GM21825 (cell line): ENCODE measurements around the gene FAM163A.
"Not testable (repeated sequence)": the region's sequence is repeated elsewhere in the genome, so short reads cannot be mapped to it uniquely, and the experiment has no call there.

Experiments used
- ATAC-seq: cut with Tn5 transposase; IDR thresholded peaks from one replicate; pipeline ENCODE4 v1.9.1; 2021; ENCODE audit warnings: mild to moderate bottlenecking, moderate library complexity; ENCODE audit not compliant: unreplicated experiment

The FAM163A gene

GRCh38 chr1:179786815-179787685 lies 44.0 kb downstream of the FAM163A start:
- ATAC-seq: no peak

- no peak for ATAC-seq
These were observed 45.2 kb downstream of the FAM163A start for GRCh38 chr1:179788259-179788658.

- ATAC-seq: no peak
These were observed 50.2 kb downstream of the FAM163A start for GRCh38 chr1:179793281-179793680.

- ATAC-seq: no peak
These were observed 51.1 kb downstream of the FAM163A start for GRCh38 chr1:179794146-179794545.

- no peak for ATAC-seq
These were observed 51.6 kb downstream of the FAM163A start for GRCh38 chr1:179794669-179795068.

- no peak for ATAC-seq
These were observed 55.2 kb downstream of the FAM163A start for GRCh38 chr1:179798213-179798863.

- ATAC-seq: no peak
These were observed 55.9 kb downstream of the FAM163A start for GRCh38 chr1:179798864-179799516.

GRCh38 chr1:179800481-179800880 lies 57.4 kb downstream of the FAM163A start:
- no peak for ATAC-seq

GRCh38 chr1:179803104-179803503 lies 60.0 kb downstream of the FAM163A start:
- no peak for ATAC-seq

GRCh38 chr1:179803918-179804317 lies 60.8 kb downstream of the FAM163A start:
- ATAC-seq: no peak

- ATAC-seq: not testable (repeated sequence)
These were observed 61.3 kb downstream of the FAM163A start for GRCh38 chr1:179804417-179804816.

GRCh38 chr1:179805291-179806195 lies 62.5 kb downstream of the FAM163A start:
- ATAC-seq: no peak

GRCh38 chr1:179806333-179806732 lies 63.2 kb downstream of the FAM163A start:
- ATAC-seq: no peak

GRCh38 chr1:179807291-179807690 lies 64.2 kb downstream of the FAM163A start:
- ATAC-seq: no peak

GRCh38 chr1:179807691-179808485 lies 64.8 kb downstream of the FAM163A start:
- ATAC-seq: no peak

GRCh38 chr1:179808503-179808902 lies 65.4 kb downstream of the FAM163A start:
- no peak for ATAC-seq

GRCh38 chr1:179809506-179810366 lies 66.6 kb downstream of the FAM163A start:
- ATAC-seq: peak; percentile 57

GRCh38 chr1:179810367-179810715 lies 67.2 kb downstream of the FAM163A start:
- ATAC-seq: no peak
